OCI-LY3 (cell line): ENCODE results near the gene TCEA2.
A peak's percentile ranks its signal among the peaks of the same experiment; 100 is the strongest.

ENCODE experiments used
- H2AFZ ChIP-seq: fragments of 200-600, 300-600 bp; shearing (Covaris generic); 2 replicates; pipeline ENCODE4 v1.6.0; 2014; ENCODE audit warnings: antibody characterized with exemption, low read depth, low read length
- H3K27ac ChIP-seq: fragments of 200-600, 300-600 bp; sonication (generic); 2 replicates; pipeline ENCODE4 v1.5.1; 2014; ENCODE audit warnings: mild to moderate bottlenecking, low read length, moderate library complexity, mixed read lengths
- H3K27me3 ChIP-seq: fragments of 200-600, 300-600 bp; sonication (generic); 2 replicates; pipeline ENCODE4 v1.6.1; 2014; ENCODE audit warnings: low read depth, low read length, mixed read lengths
- H3K36me3 ChIP-seq: fragments of 200-600, 300-600 bp; sonication (generic); replicated peaks from 2 replicates; pipeline ENCODE3; 2014; ENCODE audit warnings: low read depth, low read length, mixed read lengths
- H3K4me1 ChIP-seq: fragments of 300-600, 200-600 bp; sonication (generic); 2 replicates; pipeline ENCODE4 v1.6.1; 2014; ENCODE audit warnings: low read length, mixed read lengths
- H3K4me2 ChIP-seq: fragments of 200-600, 300-600 bp; sonication (generic); 2 replicates; pipeline ENCODE4 v1.6.1; 2014; ENCODE audit warnings: low read length, mixed read lengths
- H3K4me3 ChIP-seq: fragments of 300-600, 200-600 bp; sonication (generic); 2 replicates; pipeline ENCODE4 v1.5.1; 2014; ENCODE audit warnings: antibody characterized with exemption, mild to moderate bottlenecking, low read length, moderate library complexity
- H3K79me2 ChIP-seq: fragments of 300-600, 200-600 bp; shearing (Covaris generic); 2 replicates; pipeline ENCODE4 v1.6.1; 2014; ENCODE audit warnings: mild to moderate bottlenecking, low read length, mixed read lengths
- H3K9ac ChIP-seq: fragments of 300-600, 200-600 bp; shearing (Covaris generic); 2 replicates; pipeline ENCODE4 v1.6.0; 2014; ENCODE audit warnings: mild to moderate bottlenecking, low read length, moderate library complexity
- H3K9me3 ChIP-seq: fragments of 200-600, 300-600 bp; shearing (Covaris generic); 2 replicates; pipeline ENCODE4 v1.6.1; 2014; ENCODE audit warnings: low read length, mixed read lengths; ENCODE audit not compliant: insufficient read depth
- H4K20me1 ChIP-seq: fragments of 200-600, 300-600 bp; sonication (generic); 2 replicates; pipeline ENCODE4 v1.6.1; 2016; ENCODE audit warnings: low read length, mixed read lengths; ENCODE audit not compliant: insufficient read depth
- CTCF ChIP-seq: fragments of 200-600, 300-600 bp; sonication (generic); IDR thresholded peaks from 2 replicates; pipeline ENCODE4 v1.5.1; 2014; ENCODE audit warnings: antibody characterized with exemption, low read length, low read depth
- EZH2phosphoT487 ChIP-seq: fragments of 200-600 bp; shearing (Covaris generic); IDR thresholded peaks from 2 replicates; pipeline ENCODE4 v1.6.1; 2018; ENCODE audit warnings: antibody characterized with exemption, mixed run types, low read depth

The TCEA2 gene

GRCh38 chr20:64099880-64100565 lies 37.0 kb downstream of the TCEA2 start:
- Histone ChIP-seq H3K4me1 (peaks cover 34% of the 10 kb centered on the region), H3K4me3 (peak overlapping the region; percentile 26), H3K79me2 (no peaks in the 10 kb centered on the region), H3K36me3 (no peaks in the 10 kb centered on the region), H4K20me1 (no peaks in the 10 kb centered on the region), H3K27me3 (peaks cover 18% of the 10 kb centered on the region), H3K9ac (no peak overlapping the region), H3K4me2 (peak overlapping the region; percentile 48), H2AFZ (no peak overlapping the region), H3K27ac (peak overlapping the region; percentile 17; the same call in 1 of the 2 replicates), H3K9me3 (no peaks in the 10 kb centered on the region)
- TF ChIP-seq CTCF (no peak), EZH2phosphoT487 (no peak)

DNA sequence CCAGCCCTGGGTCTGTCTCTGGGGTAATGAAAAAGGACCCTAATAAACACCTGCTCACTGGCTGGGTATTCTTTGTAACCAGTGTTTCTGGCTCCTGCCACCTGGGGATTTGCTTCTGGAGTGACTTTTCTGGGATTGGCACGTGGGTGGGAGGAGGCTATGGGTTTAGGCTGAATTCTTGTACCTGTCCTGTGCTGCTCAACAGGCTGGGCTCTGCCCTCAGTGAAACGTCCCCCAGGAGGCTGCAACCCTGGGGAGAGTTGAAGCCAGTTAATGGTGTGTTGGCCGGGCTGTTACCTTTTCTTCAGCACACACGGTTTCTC lies 37.5 kb downstream of the TCEA2 start:
- H3K27ac ChIP-seq = peak overlapping the region; percentile 17; the same call in 1 of the 2 replicates
- no peaks in the 10 kb centered on the region for H3K79me2 ChIP-seq
- H4K20me1 ChIP-seq = no peaks in the 10 kb centered on the region
- H2AFZ ChIP-seq = no peak overlapping the region
- peak overlapping the region; percentile 26; the same call in 1 of the 2 replicates for H3K4me3 ChIP-seq
- no peak for TF ChIP-seq CTCF
- H3K9ac ChIP-seq = no peak overlapping the region
- H3K4me1 ChIP-seq = peaks cover 32% of the 10 kb centered on the region
- H3K9me3 ChIP-seq = no peaks in the 10 kb centered on the region
- H3K36me3 ChIP-seq = no peaks in the 10 kb centered on the region
- H3K4me2 ChIP-seq = peak overlapping the region; percentile 48
- H3K27me3 ChIP-seq = peaks cover 18% of the 10 kb centered on the region

- Histone ChIP-seq H3K9me3 (no peaks in the 10 kb centered on the region), H2AFZ (no peak overlapping the region), H3K79me2 (no peaks in the 10 kb centered on the region), H3K4me2 (peak overlapping the region; percentile 70), H3K9ac (no peak overlapping the region), H3K27me3 (peaks cover 18% of the 10 kb centered on the region), H3K4me3 (no peak overlapping the region), H3K36me3 (no peaks in the 10 kb centered on the region), H4K20me1 (no peaks in the 10 kb centered on the region), H3K4me1 (peaks cover 26% of the 10 kb centered on the region), H3K27ac (no peak overlapping the region; the same call in 1 of the 2 replicates)
- TF ChIP-seq EZH2phosphoT487 = no peak
- no peak for TF ChIP-seq CTCF
Observed at GRCh38 chr20:64100946-64101688, 38.1 kb downstream of the TCEA2 start.
